ENCODE results near the gene PPARG. TPM values are rescaled to one million over a fixed set of nuclear protein-coding genes. Genes with fewer than 3 reads are reported as not detected.

PPARG gene
- polyA plus RNA-seq, 1 donor, result 10.4 TPM

GRCh38 chr3:12292770-12293169, 3.9 kb downstream of the PPARG start:
- H3K4me3 ChIP-seq (ENCODE audit: low read length), result no peak overlapping the region
- H3K27ac ChIP-seq (ENCODE audit: low read length), result no peak overlapping the region
- no peaks in the 10 kb centered on the region for H3K9me3 ChIP-seq (ENCODE audit: control insufficient read depth, low read depth, low read length)
- no peak for DNase-seq
- WGBS (ENCODE audit: insufficient coverage, low lambda C conversion rate), result 100% methylated on average over 1 of the region's 9 CpGs
- no peaks in the 10 kb centered on the region for H3K36me3 ChIP-seq (ENCODE audit: control insufficient read depth, insufficient read depth, low read length)
- peaks cover 6% of the 10 kb centered on the region for H3K27me3 ChIP-seq (ENCODE audit: control insufficient read depth, insufficient read depth, low read length)
- peaks cover 2% of the 10 kb centered on the region for H3K4me1 ChIP-seq (ENCODE audit: control insufficient read depth, insufficient read depth, low read length)

GRCh38 chr3:12294885-12295580, 6.2 kb downstream of the PPARG start:
- no peak for DNase-seq
- Histone ChIP-seq H3K27me3 (ENCODE audit: control insufficient read depth, insufficient read depth, low read length) (no peaks in the 10 kb centered on the region), H3K9me3 (ENCODE audit: control insufficient read depth, low read depth, low read length) (no peaks in the 10 kb centered on the region), H3K27ac (ENCODE audit: low read length) (no peak overlapping the region), H3K4me3 (ENCODE audit: low read length) (no peak overlapping the region), H3K36me3 (ENCODE audit: control insufficient read depth, insufficient read depth, low read length) (no peaks in the 10 kb centered on the region), H3K4me1 (ENCODE audit: control insufficient read depth, insufficient read depth, low read length) (peaks cover under 1% of the 10 kb centered on the region)
- 85% methylated on average over 2 of the region's 6 CpGs for WGBS (ENCODE audit: insufficient coverage, low lambda C conversion rate)

GRCh38 chr3:12296511-12296910, 7.6 kb downstream of the PPARG start:
- H3K27me3 ChIP-seq (ENCODE audit: control insufficient read depth, insufficient read depth, low read length), result no peaks in the 10 kb centered on the region
- DNase-seq, result no peak
- no CpG with 5 or more reads among the region's 4 CpGs for WGBS (ENCODE audit: insufficient coverage, low lambda C conversion rate)

GRCh38 chr3:12299026-12299425, 10.2 kb downstream of the PPARG start:
- DNase-seq, result no peak
- Histone ChIP-seq H3K9me3 (ENCODE audit: control insufficient read depth, low read depth, low read length) (no peaks in the 10 kb centered on the region), H3K4me1 (ENCODE audit: control insufficient read depth, insufficient read depth, low read length) (no peaks in the 10 kb centered on the region), H3K27ac (ENCODE audit: low read length) (no peak overlapping the region), H3K27me3 (ENCODE audit: control insufficient read depth, insufficient read depth, low read length) (no peaks in the 10 kb centered on the region), H3K4me3 (ENCODE audit: low read length) (no peak overlapping the region), H3K36me3 (ENCODE audit: control insufficient read depth, insufficient read depth, low read length) (no peaks in the 10 kb centered on the region)
- no CpG with 5 or more reads among the region's 8 CpGs for WGBS (ENCODE audit: insufficient coverage, low lambda C conversion rate)

More at GRCh38 chr3:12296511-12296910, 7.6 kb downstream of the PPARG start:
- Histone ChIP-seq H3K4me1 (ENCODE audit: control insufficient read depth, insufficient read depth, low read length) (no peaks in the 10 kb centered on the region), H3K9me3 (ENCODE audit: control insufficient read depth, low read depth, low read length) (no peaks in the 10 kb centered on the region), H3K4me3 (ENCODE audit: low read length) (no peak overlapping the region), H3K27ac (ENCODE audit: low read length) (no peak overlapping the region), H3K36me3 (ENCODE audit: control insufficient read depth, insufficient read depth, low read length) (no peaks in the 10 kb centered on the region)

GRCh38 chr3:12300137-12300536, 11.3 kb downstream of the PPARG start:
- Histone ChIP-seq H3K27ac (ENCODE audit: low read length) (no peak overlapping the region), H3K4me3 (ENCODE audit: low read length) (no peak overlapping the region), H3K4me1 (ENCODE audit: control insufficient read depth, insufficient read depth, low read length) (no peaks in the 10 kb centered on the region), H3K27me3 (ENCODE audit: control insufficient read depth, insufficient read depth, low read length) (no peaks in the 10 kb centered on the region), H3K36me3 (ENCODE audit: control insufficient read depth, insufficient read depth, low read length) (no peaks in the 10 kb centered on the region), H3K9me3 (ENCODE audit: control insufficient read depth, low read depth, low read length) (no peaks in the 10 kb centered on the region)
- WGBS (ENCODE audit: insufficient coverage, low lambda C conversion rate), result 81% methylated on average over 3 of the region's 4 CpGs
- no peak for DNase-seq

- H3K4me1 ChIP-seq (ENCODE audit: control insufficient read depth, insufficient read depth, low read length), result no peaks in the 10 kb centered on the region
- no peaks in the 10 kb centered on the region for H3K36me3 ChIP-seq (ENCODE audit: control insufficient read depth, insufficient read depth, low read length)
- H3K9me3 ChIP-seq (ENCODE audit: control insufficient read depth, low read depth, low read length), result no peaks in the 10 kb centered on the region
- H3K27ac ChIP-seq (ENCODE audit: low read length), result no peak overlapping the region
- H3K4me3 ChIP-seq (ENCODE audit: low read length), result no peak overlapping the region
- 83% methylated on average over 1 of the region's 2 CpGs for WGBS (ENCODE audit: insufficient coverage, low lambda C conversion rate)
- no peak for DNase-seq
- no peaks in the 10 kb centered on the region for H3K27me3 ChIP-seq (ENCODE audit: control insufficient read depth, insufficient read depth, low read length)
These were observed 12.2 kb downstream of the PPARG start for GRCh38 chr3:12301031-12301430.

- H3K4me1 ChIP-seq (ENCODE audit: control insufficient read depth, insufficient read depth, low read length), result no peaks in the 10 kb centered on the region
- no peak for DNase-seq
- WGBS (ENCODE audit: insufficient coverage, low lambda C conversion rate), result no CpG with 5 or more reads among the region's 1 CpG
- H3K9me3 ChIP-seq (ENCODE audit: control insufficient read depth, low read depth, low read length), result no peaks in the 10 kb centered on the region
- H3K27me3 ChIP-seq (ENCODE audit: control insufficient read depth, insufficient read depth, low read length), result no peaks in the 10 kb centered on the region
- H3K4me3 ChIP-seq (ENCODE audit: low read length), result no peak overlapping the region
- no peak overlapping the region for H3K27ac ChIP-seq (ENCODE audit: low read length)
- H3K36me3 ChIP-seq (ENCODE audit: control insufficient read depth, insufficient read depth, low read length), result no peaks in the 10 kb centered on the region
These were observed 12.6 kb downstream of the PPARG start for GRCh38 chr3:12301513-12301912.

- Histone ChIP-seq H3K27me3 (ENCODE audit: control insufficient read depth, insufficient read depth, low read length) (no peaks in the 10 kb centered on the region), H3K27ac (ENCODE audit: low read length) (no peak overlapping the region), H3K4me3 (ENCODE audit: low read length) (no peak overlapping the region), H3K36me3 (ENCODE audit: control insufficient read depth, insufficient read depth, low read length) (no peaks in the 10 kb centered on the region), H3K9me3 (ENCODE audit: control insufficient read depth, low read depth, low read length) (no peaks in the 10 kb centered on the region), H3K4me1 (ENCODE audit: control insufficient read depth, insufficient read depth, low read length) (no peaks in the 10 kb centered on the region)
- 83% methylated on average over 1 of the region's 6 CpGs for WGBS (ENCODE audit: insufficient coverage, low lambda C conversion rate)
- DNase-seq, result no peak
These were observed 13.7 kb downstream of the PPARG start for GRCh38 chr3:12302564-12302963.

- no peak overlapping the region for H3K27ac ChIP-seq (ENCODE audit: low read length)
- no CpG with 5 or more reads among the region's 2 CpGs for WGBS (ENCODE audit: insufficient coverage, low lambda C conversion rate)
These were observed 14.7 kb downstream of the PPARG start for GRCh38 chr3:12303534-12303933.

GRCh38 chr3:12303993-12304392, 15.1 kb downstream of the PPARG start:
- no peak for DNase-seq
- Histone ChIP-seq H3K27me3 (ENCODE audit: control insufficient read depth, insufficient read depth, low read length) (no peaks in the 10 kb centered on the region), H3K4me3 (ENCODE audit: low read length) (no peak overlapping the region), H3K9me3 (ENCODE audit: control insufficient read depth, low read depth, low read length) (no peaks in the 10 kb centered on the region), H3K27ac (ENCODE audit: low read length) (no peak overlapping the region), H3K4me1 (ENCODE audit: control insufficient read depth, insufficient read depth, low read length) (no peaks in the 10 kb centered on the region), H3K36me3 (ENCODE audit: control insufficient read depth, insufficient read depth, low read length) (no peaks in the 10 kb centered on the region)
- 100% methylated on average over 2 of the region's 6 CpGs for WGBS (ENCODE audit: insufficient coverage, low lambda C conversion rate)

More at GRCh38 chr3:12303534-12303933, 14.7 kb downstream of the PPARG start:
- DNase-seq, result no peak
- no peaks in the 10 kb centered on the region for H3K9me3 ChIP-seq (ENCODE audit: control insufficient read depth, low read depth, low read length)
- no peak overlapping the region for H3K4me3 ChIP-seq (ENCODE audit: low read length)
- no peaks in the 10 kb centered on the region for H3K4me1 ChIP-seq (ENCODE audit: control insufficient read depth, insufficient read depth, low read length)
- H3K27me3 ChIP-seq (ENCODE audit: control insufficient read depth, insufficient read depth, low read length), result no peaks in the 10 kb centered on the region
- no peaks in the 10 kb centered on the region for H3K36me3 ChIP-seq (ENCODE audit: control insufficient read depth, insufficient read depth, low read length)

GRCh38 chr3:12307136-12307535, 18.3 kb downstream of the PPARG start:
- no CpG with 5 or more reads among the region's 2 CpGs for WGBS (ENCODE audit: insufficient coverage, low lambda C conversion rate)
- Histone ChIP-seq H3K9me3 (ENCODE audit: control insufficient read depth, low read depth, low read length) (no peaks in the 10 kb centered on the region), H3K36me3 (ENCODE audit: control insufficient read depth, insufficient read depth, low read length) (no peaks in the 10 kb centered on the region), H3K4me1 (ENCODE audit: control insufficient read depth, insufficient read depth, low read length) (no peaks in the 10 kb centered on the region), H3K4me3 (ENCODE audit: low read length) (no peak overlapping the region), H3K27me3 (ENCODE audit: control insufficient read depth, insufficient read depth, low read length) (no peaks in the 10 kb centered on the region), H3K27ac (ENCODE audit: low read length) (no peak overlapping the region)
- DNase-seq, result no peak

All from large intestine (tissue), 3 donors.